NB4 (cell line): ENCODE data around the gene ANKRD30B.
"Not testable (repeated sequence)": the region's sequence is repeated elsewhere in the genome, so short reads cannot be mapped to it uniquely, and the experiment has no call there.

ENCODE experiments used
- DNase-seq: peaks from one replicate; pipeline ENCODE4 v3.0.0; 2010; ENCODE audit warnings: low read depth
- H3K4me3 ChIP-seq: one replicate; pipeline ENCODE4 v1.5.1; 2011; ENCODE audit warnings: mild to moderate bottlenecking, low read depth, low read length, moderate library complexity
- CTCF ChIP-seq: IDR thresholded peaks from one replicate; pipeline ENCODE4 v1.5.1; 2012; ENCODE audit warnings: low read depth, low read length
- MAX ChIP-seq: IDR thresholded peaks from 2 replicates; pipeline ENCODE4 v1.6.1; 2011; ENCODE audit warnings: low read depth, low read length
- MYC ChIP-seq: IDR thresholded peaks from 2 replicates; pipeline ENCODE4 v1.6.1; 2011; ENCODE audit warnings: low read depth, low read length
- POLR2A ChIP-seq: IDR thresholded peaks from 2 replicates; pipeline ENCODE4 v1.6.1; 2011; ENCODE audit warnings: mild to moderate bottlenecking; ENCODE audit not compliant: insufficient read length; ENCODE audit errors: extremely low read depth

Gene ANKRD30B

GRCh38 chr18:14767474-14767873, 19.5 kb downstream of the ANKRD30B start:
- H3K4me3 ChIP-seq = no peak overlapping the region
- TF ChIP-seq MYC = no peak
- no peak for TF ChIP-seq CTCF
- no peak for TF ChIP-seq POLR2A
- TF ChIP-seq MAX = no peak
- no peak for DNase-seq

- no peak for DNase-seq
- TF ChIP-seq CTCF (no peak), MAX (no peak), POLR2A (no peak), MYC (no peak)
- H3K4me3 ChIP-seq = no peak overlapping the region
These were observed 20.3 kb downstream of the ANKRD30B start for GRCh38 chr18:14768241-14768640.

- TF ChIP-seq MYC (no peak), MAX (no peak), CTCF (no peak)
- no peak for DNase-seq
- no peak overlapping the region for H3K4me3 ChIP-seq
These were observed 21.4 kb downstream of the ANKRD30B start for GRCh38 chr18:14769381-14769780.

GRCh38 chr18:14776801-14777200, 28.8 kb downstream of the ANKRD30B start:
- no peak overlapping the region for H3K4me3 ChIP-seq
- no peak for TF ChIP-seq CTCF
- TF ChIP-seq MYC = no peak
- TF ChIP-seq POLR2A = no peak
- TF ChIP-seq MAX = no peak
- no peak for DNase-seq

- DNase-seq = no peak
- H3K4me3 ChIP-seq = no peak overlapping the region
- TF ChIP-seq POLR2A (no peak), CTCF (no peak), MYC (no peak), MAX (no peak)
These were observed 33.7 kb downstream of the ANKRD30B start for GRCh38 chr18:14781671-14782070.

GRCh38 chr18:14784133-14784532, 36.2 kb downstream of the ANKRD30B start:
- H3K4me3 ChIP-seq = no peak overlapping the region
- DNase-seq = no peak
- no peak for TF ChIP-seq MYC
- no peak for TF ChIP-seq MAX
- TF ChIP-seq CTCF = no peak
- TF ChIP-seq POLR2A = no peak

- DNase-seq = not testable (repeated sequence)
These were observed 48.9 kb downstream of the ANKRD30B start for GRCh38 chr18:14796876-14797275.

GRCh38 chr18:14797969-14798764, 50.2 kb downstream of the ANKRD30B start:
- DNase-seq, H3K4me3 ChIP-seq: not testable (repeated sequence)

More at GRCh38 chr18:14796876-14797275, 48.9 kb downstream of the ANKRD30B start:
- not testable (repeated sequence) for H3K4me3 ChIP-seq
